GM19193 (cell line): Measurements from ENCODE around the gene STXBP2.

Source experiments
- POLR2A ChIP-seq: IDR thresholded peaks from 4 replicates; pipeline ENCODE4 v1.6.1; 2011; ENCODE audit not compliant: insufficient read depth, insufficient read length; ENCODE audit errors: extremely low read depth

The STXBP2 gene

DNA sequence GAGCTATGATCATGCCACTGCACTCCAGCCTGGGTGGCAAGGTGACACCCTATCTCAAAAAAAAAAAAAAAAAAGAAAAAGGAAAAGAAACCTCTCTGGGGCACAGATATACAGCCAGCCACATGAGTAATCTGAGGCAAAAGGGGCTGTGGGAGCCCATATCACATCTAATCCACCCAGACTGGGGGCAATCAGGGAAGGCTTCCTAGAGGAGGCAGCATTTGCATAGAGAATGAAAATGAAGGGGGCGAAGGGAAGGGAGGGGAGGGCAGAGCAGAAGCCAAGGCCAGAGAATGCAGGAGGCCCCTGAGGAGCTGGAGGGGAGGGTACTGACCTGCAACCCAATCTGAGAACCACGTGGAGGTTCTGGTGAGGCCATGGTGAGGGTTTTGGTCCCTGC, 13.2 kb downstream of the STXBP2 start:
- TF ChIP-seq POLR2A, result no peak

- TF ChIP-seq POLR2A, result no peak
Observed at GRCh38 chr19:7652061-7652641, 15.2 kb downstream of the STXBP2 start.

GRCh38 chr19:7654401-7654800, 17.5 kb downstream of the STXBP2 start:
- no peak for TF ChIP-seq POLR2A

DNA sequence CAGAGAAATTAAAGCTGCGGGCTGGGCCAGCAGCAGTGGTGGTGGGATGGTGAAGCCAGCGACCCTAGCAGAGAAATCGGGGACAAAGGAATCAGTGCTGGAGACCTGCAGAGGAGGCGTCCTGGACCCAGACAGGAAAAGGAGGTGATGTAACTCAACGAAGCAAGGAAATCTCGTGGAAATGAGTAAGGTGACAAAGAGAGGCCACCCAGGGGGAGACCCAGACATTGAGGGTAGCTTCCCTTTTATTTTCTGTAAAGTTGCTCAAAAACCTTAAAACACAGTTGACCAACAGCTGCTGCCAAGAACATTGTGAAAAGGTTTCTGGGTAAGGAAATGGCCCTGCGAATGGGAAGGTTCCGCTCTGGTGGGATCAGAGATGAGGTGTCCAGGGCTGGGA, 18.7 kb downstream of the STXBP2 start:
- no peak for TF ChIP-seq POLR2A

DNA sequence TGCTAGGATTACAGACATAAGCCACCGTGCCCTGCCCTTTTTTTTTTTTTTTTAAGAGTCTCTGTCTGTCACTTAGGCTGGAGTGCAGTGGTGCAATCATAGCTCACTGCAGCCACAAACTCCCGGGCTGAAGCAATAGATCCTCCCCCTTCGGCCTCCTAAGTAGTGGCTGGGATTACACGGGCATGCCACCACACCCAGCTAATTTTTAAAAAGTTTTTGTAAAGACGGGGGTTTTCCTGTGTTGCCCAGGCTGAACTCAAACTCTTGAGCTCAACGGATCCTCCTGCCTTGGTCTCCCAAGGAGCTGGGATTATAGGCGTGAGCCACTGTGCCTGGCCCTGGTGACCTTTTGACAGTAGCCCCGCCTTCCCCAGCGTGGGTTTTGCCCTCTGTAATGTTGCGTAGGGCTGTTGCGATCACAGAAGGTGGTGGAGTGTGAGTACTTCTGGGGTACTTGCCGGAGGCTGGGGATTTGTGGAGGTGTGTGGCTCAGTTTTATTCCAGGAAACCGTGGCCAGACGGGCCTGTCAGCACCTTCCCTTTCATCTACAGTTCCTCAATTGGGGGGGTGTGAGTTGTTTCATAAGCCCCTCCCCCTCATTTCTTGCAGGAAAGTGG, 20.3 kb downstream of the STXBP2 start:
- no peak for TF ChIP-seq POLR2A

DNA sequence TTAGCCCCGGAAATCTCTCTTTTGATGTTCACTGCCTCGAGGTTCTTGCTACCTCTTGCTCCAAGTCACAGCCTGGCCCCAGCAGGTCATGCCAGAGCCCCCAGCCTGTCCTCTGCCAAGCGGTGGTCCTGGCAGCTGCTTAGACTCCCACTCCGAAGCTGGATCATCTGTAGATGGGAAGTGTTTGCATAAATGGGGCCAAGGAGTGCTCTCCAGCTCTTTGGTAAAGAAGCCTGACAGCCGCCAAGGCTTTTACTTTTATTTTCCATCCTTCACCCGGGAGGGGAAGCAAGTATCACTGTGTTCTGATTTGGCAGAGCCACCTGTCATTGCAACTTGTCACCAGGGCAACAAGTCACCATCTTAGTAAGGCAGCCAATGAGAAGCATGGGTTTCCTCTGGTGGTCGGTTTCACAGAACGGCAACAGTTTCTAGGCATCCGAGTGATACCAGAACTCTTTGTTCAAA, 21.3 kb downstream of the STXBP2 start:
- peak; percentile 44 for TF ChIP-seq POLR2A

GRCh38 chr19:7661744-7662538, 25.0 kb downstream of the STXBP2 start:
- TF ChIP-seq POLR2A, result no peak

- no peak for TF ChIP-seq POLR2A
Observed at GRCh38 chr19:7662657-7663056, 25.7 kb downstream of the STXBP2 start.

DNA sequence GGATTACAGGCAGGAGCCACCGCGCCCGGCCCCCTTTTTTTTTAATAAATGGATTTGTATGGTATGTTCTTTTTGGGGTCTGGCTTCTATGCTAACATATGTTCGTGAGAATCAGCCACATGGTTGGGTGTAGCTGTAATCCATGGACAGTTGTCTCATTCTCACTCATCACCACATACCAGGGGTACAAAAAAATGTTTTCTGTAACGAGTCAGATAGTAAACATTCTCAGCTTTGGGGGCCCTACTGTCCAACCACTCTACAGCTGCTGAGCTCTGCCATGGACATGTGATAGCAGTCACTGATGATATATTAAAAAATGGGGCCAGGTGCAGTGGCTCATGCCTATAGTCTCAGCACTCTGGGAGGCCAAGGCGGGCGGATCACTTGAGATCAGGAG, 26.8 kb downstream of the STXBP2 start:
- no peak for TF ChIP-seq POLR2A

GRCh38 chr19:7665076-7665475, 28.2 kb downstream of the STXBP2 start:
- TF ChIP-seq POLR2A, result no peak

GRCh38 chr19:7668842-7669241, 31.9 kb downstream of the STXBP2 start, which contains the start of gene RETN:
TSS of gene RETN (plus strand) at chr19:7669049. CDS start at chr19:7669327, 278 bp downstream.
- TF ChIP-seq POLR2A, result no peak

GRCh38 chr19:7669641-7670040, 32.7 kb downstream of the STXBP2 start:
- TF ChIP-seq POLR2A, result no peak

DNA sequence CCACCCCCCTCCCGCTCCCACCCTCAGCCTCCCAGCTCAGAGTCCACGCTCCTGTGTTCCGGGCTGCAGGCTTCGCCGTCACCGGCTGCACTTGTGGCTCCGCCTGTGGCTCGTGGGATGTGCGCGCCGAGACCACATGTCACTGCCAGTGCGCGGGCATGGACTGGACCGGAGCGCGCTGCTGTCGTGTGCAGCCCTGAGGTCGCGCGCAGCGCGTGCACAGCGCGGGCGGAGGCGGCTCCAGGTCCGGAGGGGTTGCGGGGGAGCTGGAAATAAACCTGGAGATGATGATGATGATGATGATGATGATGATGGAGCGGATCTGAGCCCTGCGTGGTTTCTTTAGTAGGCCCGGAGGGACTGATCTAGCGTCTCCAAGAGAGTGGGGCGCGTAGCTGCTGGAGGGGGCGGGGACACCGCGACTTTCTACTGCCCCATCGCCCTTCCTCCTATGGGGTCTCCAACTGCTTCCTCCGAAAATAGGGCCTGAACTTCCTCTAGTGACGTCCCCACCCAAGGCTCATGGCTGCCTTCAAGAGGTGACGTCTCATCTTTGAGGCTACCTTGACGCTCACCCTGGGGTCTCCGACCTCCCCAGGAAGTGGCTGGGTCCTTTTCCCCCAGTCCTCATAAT, 33.4 kb downstream of the STXBP2 start:
- no peak for TF ChIP-seq POLR2A

DNA sequence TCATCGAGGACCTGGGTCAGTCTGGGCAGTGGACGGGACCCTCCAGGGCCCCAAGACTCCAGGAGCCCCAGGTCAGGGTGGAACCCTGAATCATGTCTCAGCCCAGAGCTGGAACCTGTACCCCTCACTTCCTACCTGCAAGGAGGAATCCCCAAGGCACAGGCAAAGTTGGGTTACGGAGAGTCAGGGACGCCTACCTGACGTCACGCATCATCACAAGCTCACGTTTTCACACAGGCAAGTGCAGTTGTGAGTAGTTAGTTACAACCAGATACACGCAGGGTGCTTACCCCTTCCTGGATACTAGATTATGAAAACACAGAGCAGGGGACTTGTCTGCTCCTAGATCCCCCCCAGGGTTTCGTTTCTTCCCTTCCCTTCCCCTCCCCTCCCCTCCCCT, 33.9 kb downstream of the STXBP2 start:
- TF ChIP-seq POLR2A, result no peak

GRCh38 chr19:7672522-7672921, 35.6 kb downstream of the STXBP2 start:
- TF ChIP-seq POLR2A, result no peak
